MCF 10A (cell line): ENCODE data around the gene EBP. TPM values are rescaled to one million over a fixed set of nuclear protein-coding genes. Genes with fewer than 3 reads are reported as not detected.

Source experiments
- BruUV-seq: library from RNA; stranded (reverse); fragments of 400-500 nt; replicated peaks from 2 replicates; lab custom pipeline; 2021; lab: Mats Ljungman, UMichigan
- CTCF ChIA-PET: fragments of 300-600 bp; sonication (Branson Sonifier 250); formaldehyde crosslinking; extraction: SDS; loops from one replicate; lab custom pipeline; 2021; ENCODE audit warnings: antibody characterized with exemption, inconsistent platforms; lab: Yijun Ruan, JAX
- POLR2A ChIA-PET: fragments of 300-600, 350-650 bp; sonication (Branson Sonifier 250); formaldehyde crosslinking; extraction: SDS; loops from one replicate; lab custom pipeline; 2020; ENCODE audit warnings: antibody characterized with exemption, inconsistent platforms; lab: Yijun Ruan, JAX
- DNase-seq: peaks from one replicate; pipeline ENCODE4 v3.0.0-alpha.2; 2018; ENCODE audit not compliant: unreplicated experiment
- H3K27ac Mint-ChIP-seq: one replicate; pipeline ENCODE4 v1.8.0; 2022; ENCODE audit warnings: mild to moderate bottlenecking, low read depth, mixed read lengths; ENCODE audit not compliant: unreplicated experiment
- H3K27me3 Mint-ChIP-seq: one replicate; pipeline ENCODE4 v1.8.0; 2022; ENCODE audit warnings: mixed read lengths; ENCODE audit not compliant: insufficient read depth, unreplicated experiment
- H3K36me3 Mint-ChIP-seq: one replicate; pipeline ENCODE4 v1.8.0; 2022; ENCODE audit warnings: mild to moderate bottlenecking, moderate library complexity, mixed read lengths; ENCODE audit not compliant: insufficient read depth, unreplicated experiment
- H3K4me1 Mint-ChIP-seq: one replicate; pipeline ENCODE4 v1.8.0; 2022; ENCODE audit warnings: mixed read lengths; ENCODE audit not compliant: insufficient read depth, unreplicated experiment
- H3K4me3 Mint-ChIP-seq: one replicate; pipeline ENCODE4 v1.8.0; 2022; ENCODE audit warnings: mild to moderate bottlenecking, moderate library complexity, mixed read lengths; ENCODE audit not compliant: unreplicated experiment
- H3K9me3 Mint-ChIP-seq: one replicate; pipeline ENCODE4 v1.8.0; 2022; ENCODE audit warnings: mixed read lengths; ENCODE audit not compliant: unreplicated experiment
- CTCF ChIP-seq: fragments of 200-600 bp; IDR thresholded peaks from one replicate; pipeline ENCODE4 v1.8.0; 2022; ENCODE audit warnings: antibody characterized with exemption, mild to moderate bottlenecking; ENCODE audit not compliant: unreplicated experiment
- intact Hi-C: fragments of 100-400 bp; cut with micrococcal nuclease; formaldehyde crosslinking; loops from 2 replicates; pipeline ENCODE4 v1.14.1; 2022
- total RNA-seq: library from RNA; stranded (reverse); gene quantifications from 2 replicates; pipeline ENCODE4 v1.2.3, GENCODE V29; 2022

Gene EBP
- total RNA-seq, 1 experiment from 2014 or later, result 102 TPM

- Mint-ChIP-seq H3K36me3 (peaks cover 36% of the 10 kb centered on the region), H3K4me3 (peak overlapping the region; percentile 22), H3K27ac (peak overlapping the region; percentile 97), H3K4me1 (peaks cover 23% of the 10 kb centered on the region), H3K9me3 (no peaks in the 10 kb centered on the region), H3K27me3 (no peaks in the 10 kb centered on the region)
- intact Hi-C loops, result loop anchor here (2.0 kb wide), 1 partner anchor 405 kb away; no protein-coding TSS in a partner anchor
- POLR2A ChIA-PET, result interaction anchor here (0.7 to 1.8 kb wide), 3 partner anchors 10 to 18 kb away, joined by 4 to 5 read pairs (median 4); partner anchors contain the start of gene FTSJ1
- CTCF ChIA-PET, result no interaction called here
- no peak for TF ChIP-seq CTCF
- DNase-seq, result peak; percentile 93
- BruUV-seq, result no TSS peak
These were observed 34.2 kb upstream of the EBP start for GRCh38 chrX:48487362-48487798.

- POLR2A ChIA-PET, result interaction anchor here (1.8 kb wide), 1 partner anchor 13 kb away, joined by 5 read pairs; the partner anchor contains the start of gene FTSJ1
- Mint-ChIP-seq H3K4me1 (peaks cover 25% of the 10 kb centered on the region), H3K36me3 (peaks cover 30% of the 10 kb centered on the region), H3K27ac (peak overlapping the region; percentile 97), H3K9me3 (no peaks in the 10 kb centered on the region), H3K27me3 (no peaks in the 10 kb centered on the region), H3K4me3 (no peak overlapping the region)
- intact Hi-C loops, result no loop called here
- TF ChIP-seq CTCF, result no peak
- DNase-seq, result no peak
- CTCF ChIA-PET, result no interaction called here
- no TSS peak for BruUV-seq
These were observed 33.6 kb upstream of the EBP start for GRCh38 chrX:48488034-48488433.

- POLR2A ChIA-PET, result interaction anchor here (1.6 to 2.0 kb wide), 3 partner anchors 13 to 92 kb away, joined by 4 to 22 read pairs (median 7); partner anchors contain the start of genes FTSJ1 and RBM3
- Mint-ChIP-seq H3K36me3 (peaks cover 18% of the 10 kb centered on the region), H3K4me3 (no peak overlapping the region), H3K27me3 (no peaks in the 10 kb centered on the region), H3K27ac (no peak overlapping the region), H3K4me1 (peaks cover 25% of the 10 kb centered on the region), H3K9me3 (no peaks in the 10 kb centered on the region)
- no TSS peak for BruUV-seq
- DNase-seq, result no peak
- CTCF ChIA-PET, result interaction anchor here (1.8 kb wide), 1 partner anchor 406 kb away, joined by 7 read pairs; no protein-coding TSS in a partner anchor
- no peak for TF ChIP-seq CTCF
- intact Hi-C loops, result no loop called here
These were observed 32.3 kb upstream of the EBP start for GRCh38 chrX:48489296-48489695.

GRCh38 chrX:48489892-48490291 is 31.7 kb upstream of the EBP start:
- intact Hi-C loops, result loop anchor here (5.0 kb wide), 1 partner anchor 463 kb away; no protein-coding TSS in a partner anchor
- no TSS peak for BruUV-seq
- no peaks in the 10 kb centered on the region for H3K27me3 Mint-ChIP-seq
- ChIA-PET POLR2A (interaction anchor here (0.6 to 2.0 kb wide), 10 partner anchors 14 to 1586 kb away, joined by 3 to 22 read pairs (median 6); partner anchors contain the start of genes EBP, FTSJ1, RBM3 and TBC1D25), CTCF (interaction anchor here (0.6 to 1.8 kb wide), 3 partner anchors 51 to 407 kb away, joined by 3 to 7 read pairs (median 4); no protein-coding TSS in a partner anchor)
- no peak for TF ChIP-seq CTCF
- peaks cover 25% of the 10 kb centered on the region for H3K4me1 Mint-ChIP-seq
- no peak overlapping the region for H3K4me3 Mint-ChIP-seq
- H3K36me3 Mint-ChIP-seq, result peaks cover 16% of the 10 kb centered on the region
- no peak overlapping the region for H3K27ac Mint-ChIP-seq
- H3K9me3 Mint-ChIP-seq, result no peaks in the 10 kb centered on the region
- DNase-seq, result no peak
